ENCODE data around the gene HOXB6.

DNA sequence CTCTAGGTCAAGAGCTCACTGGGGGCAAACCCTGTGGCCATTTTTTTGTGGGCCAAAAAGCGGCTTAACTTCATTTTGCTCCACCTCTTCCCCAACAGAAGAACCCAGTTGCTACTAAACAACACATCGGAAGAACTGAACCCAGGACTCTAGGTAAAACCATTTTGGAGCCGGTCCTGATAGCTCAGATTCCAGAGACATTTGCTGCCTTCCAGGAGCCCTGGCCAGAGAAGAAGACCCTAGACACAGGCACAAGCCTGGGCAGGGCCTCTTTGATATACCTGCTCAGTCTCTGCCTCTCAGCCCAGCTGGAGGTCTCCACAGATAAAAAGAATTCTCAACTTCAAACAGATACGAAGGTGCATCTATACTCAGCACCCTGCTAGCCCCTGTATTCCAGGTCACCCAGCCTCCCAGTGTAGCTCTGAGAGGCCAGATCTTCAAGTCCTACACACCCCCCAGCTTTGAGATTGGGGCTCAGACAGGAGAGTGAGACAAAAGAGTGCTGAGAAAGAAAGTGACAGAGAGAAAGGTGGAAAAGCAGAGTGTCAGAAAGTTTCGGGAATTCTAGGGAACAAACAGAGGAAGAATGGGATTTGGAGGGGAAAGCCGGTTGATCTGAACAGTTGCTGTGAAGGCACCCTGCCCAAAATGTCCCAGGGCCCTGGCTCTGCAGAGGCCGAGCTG lies 27.9 kb upstream of the HOXB6 start:
- no peak for TF ChIP-seq EZH2 (IDR thresholded peaks at IDR 0.05)
- TF ChIP-seq, protein P1, sequence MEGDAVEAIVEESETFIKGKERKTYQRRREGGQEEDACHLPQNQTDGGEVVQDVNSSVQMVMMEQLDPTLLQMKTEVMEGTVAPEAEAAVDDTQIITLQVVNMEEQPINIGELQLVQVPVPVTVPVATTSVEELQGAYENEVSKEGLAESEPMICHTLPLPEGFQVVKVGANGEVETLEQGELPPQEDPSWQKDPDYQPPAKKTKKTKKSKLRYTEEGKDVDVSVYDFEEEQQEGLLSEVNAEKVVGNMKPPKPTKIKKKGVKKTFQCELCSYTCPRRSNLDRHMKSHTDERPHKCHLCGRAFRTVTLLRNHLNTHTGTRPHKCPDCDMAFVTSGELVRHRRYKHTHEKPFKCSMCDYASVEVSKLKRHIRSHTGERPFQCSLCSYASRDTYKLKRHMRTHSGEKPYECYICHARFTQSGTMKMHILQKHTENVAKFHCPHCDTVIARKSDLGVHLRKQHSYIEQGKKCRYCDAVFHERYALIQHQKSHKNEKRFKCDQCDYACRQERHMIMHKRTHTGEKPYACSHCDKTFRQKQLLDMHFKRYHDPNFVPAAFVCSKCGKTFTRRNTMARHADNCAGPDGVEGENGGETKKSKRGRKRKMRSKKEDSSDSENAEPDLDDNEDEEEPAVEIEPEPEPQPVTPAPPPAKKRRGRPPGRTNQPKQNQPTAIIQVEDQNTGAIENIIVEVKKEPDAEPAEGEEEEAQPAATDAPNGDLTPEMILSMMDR (IDR thresholded peaks at IDR 0.05): no peak
